Muscle layer of duodenum (tissue), 2 donors: Measurements from ENCODE around the gene GPD1.
A peak's percentile ranks its signal among the peaks of the same experiment; 100 is the strongest.

Experiments used
- H3K27ac ChIP-seq: one replicate; pipeline ENCODE4 v1.7.0; 2013; ENCODE audit warnings: mild to moderate bottlenecking, low read length
- H3K27me3 ChIP-seq: one replicate; pipeline ENCODE4 v1.7.0; 2013; ENCODE audit warnings: low read depth, mild to moderate bottlenecking, control low read depth, low read length
- H3K36me3 ChIP-seq, 2 donors: one replicate each; pipeline ENCODE4 v1.7.0; 2013; ENCODE audit warnings: low read length in 2 of 2, control low read depth in 1 of 2, mild to moderate bottlenecking in 1 of 2; ENCODE audit not compliant: insufficient read depth in 2 of 2, control insufficient read depth in 1 of 2
- H3K4me1 ChIP-seq, 2 donors: one replicate each; pipeline ENCODE4 v1.7.0; 2013; ENCODE audit warnings: low read length in 2 of 2, mild to moderate bottlenecking in 2 of 2, control low read depth in 1 of 2, moderate library complexity in 1 of 2; ENCODE audit not compliant: insufficient read depth in 2 of 2, control insufficient read depth in 1 of 2
- H3K4me3 ChIP-seq, 2 donors: one replicate each; pipeline ENCODE4 v1.7.0; 2013; ENCODE audit warnings: low read length in 2 of 2, low read depth in 1 of 2, mild to moderate bottlenecking in 1 of 2
- H3K9me3 ChIP-seq, 2 donors: one replicate each; pipeline ENCODE4 v1.7.0; 2013; ENCODE audit warnings: low read length in 2 of 2, control low read depth in 1 of 2, mild to moderate bottlenecking in 1 of 2; ENCODE audit not compliant: control insufficient read depth in 1 of 2
- donor health status: healthy.

The GPD1 gene

GRCh38 chr12:50061946-50062686 lies 41.7 kb upstream of the GPD1 start:
- H3K27ac ChIP-seq: no peak overlapping the region
- no peaks in the 10 kb centered on the region for H3K36me3 ChIP-seq
- H3K9me3 ChIP-seq: no peaks in the 10 kb centered on the region
- H3K4me3 ChIP-seq: no peak overlapping the region
- H3K27me3 ChIP-seq: peaks cover 6% of the 10 kb centered on the region
- H3K4me1 ChIP-seq: peaks cover 0 to 21% of the 10 kb centered on the region in 2 donors

GRCh38 chr12:50062728-50063460 lies 40.9 kb upstream of the GPD1 start:
- Histone ChIP-seq H3K27me3 (peaks cover 6% of the 10 kb centered on the region), H3K4me1 (peaks cover 0 to 19% of the 10 kb centered on the region in 2 donors), H3K36me3 (no peaks in the 10 kb centered on the region), H3K27ac (no peak overlapping the region), H3K4me3 (no peak overlapping the region), H3K9me3 (no peaks in the 10 kb centered on the region)

DNA sequence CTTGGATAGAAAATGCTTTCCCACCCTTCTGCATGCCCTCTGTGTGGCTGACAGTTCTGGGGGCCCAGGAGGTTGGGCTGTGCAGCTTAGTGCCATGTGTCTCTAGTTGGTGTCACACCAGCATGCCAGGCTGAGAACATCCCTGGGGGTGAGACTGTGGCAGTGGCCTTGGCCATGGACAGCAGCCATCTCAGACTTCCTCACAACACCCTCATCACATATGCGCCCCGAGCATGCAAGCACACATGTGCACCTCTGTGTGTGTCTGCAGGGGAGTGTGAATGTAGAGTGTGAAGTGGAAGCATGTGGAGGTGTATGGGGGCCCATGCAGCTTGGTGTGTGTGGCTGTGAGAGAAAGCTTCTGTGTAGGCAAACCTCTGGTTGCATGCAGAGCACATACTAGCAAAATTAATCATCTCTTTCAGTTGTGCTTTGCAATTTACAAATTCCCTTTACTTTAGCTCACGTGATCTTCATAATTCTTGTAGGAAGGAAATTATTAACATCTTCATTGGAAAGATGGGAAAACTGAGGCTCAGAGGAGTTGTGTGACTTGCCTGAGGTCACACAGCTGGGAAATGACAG lies 38.0 kb upstream of the GPD1 start:
- Histone ChIP-seq H3K9me3 (no peaks in the 10 kb centered on the region), H3K4me3 (no peak overlapping the region), H3K4me1 (peaks cover 0 to 18% of the 10 kb centered on the region in 2 donors), H3K27ac (peak overlapping the region; percentile 45), H3K27me3 (no peaks in the 10 kb centered on the region), H3K36me3 (no peaks in the 10 kb centered on the region)

DNA sequence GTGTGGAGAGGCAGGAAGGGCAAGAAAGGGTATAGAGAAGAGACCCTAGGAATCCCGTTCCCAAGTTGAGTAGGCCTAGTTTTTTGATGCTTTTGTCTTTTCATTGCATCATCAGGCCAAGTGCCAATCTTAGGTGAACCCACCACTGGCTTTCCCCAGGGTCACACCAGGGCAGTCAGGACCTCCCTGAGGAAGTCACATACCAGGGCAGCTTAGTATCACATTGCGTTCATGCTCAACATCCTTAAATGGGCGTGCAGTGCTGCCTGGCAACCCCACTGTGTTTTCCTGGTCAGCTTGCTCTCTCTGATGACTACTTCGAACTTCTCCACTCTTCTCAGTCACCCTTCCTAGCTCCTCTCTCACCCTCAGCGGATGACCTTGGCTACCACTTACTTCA lies 37.4 kb upstream of the GPD1 start:
- Histone ChIP-seq H3K4me1 (peaks cover 0 to 14% of the 10 kb centered on the region in 2 donors), H3K4me3 (no peak overlapping the region), H3K27me3 (no peaks in the 10 kb centered on the region), H3K36me3 (no peaks in the 10 kb centered on the region), H3K9me3 (no peaks in the 10 kb centered on the region), H3K27ac (peak overlapping the region; percentile 61)

GRCh38 chr12:50069069-50069468 lies 34.7 kb upstream of the GPD1 start:
- Histone ChIP-seq H3K27me3 (no peaks in the 10 kb centered on the region), H3K4me3 (no peak overlapping the region), H3K9me3 (no peaks in the 10 kb centered on the region), H3K4me1 (peaks cover 0 to 13% of the 10 kb centered on the region in 2 donors), H3K36me3 (no peaks in the 10 kb centered on the region), H3K27ac (no peak overlapping the region)

- no peak overlapping the region for H3K4me3 ChIP-seq
- H3K36me3 ChIP-seq: no peaks in the 10 kb centered on the region
- H3K9me3 ChIP-seq: no peaks in the 10 kb centered on the region
- H3K27ac ChIP-seq: no peak overlapping the region
- no peaks in the 10 kb centered on the region for H3K27me3 ChIP-seq
- peaks cover 0 to 13% of the 10 kb centered on the region in 2 donors for H3K4me1 ChIP-seq
These were observed 34.3 kb upstream of the GPD1 start for GRCh38 chr12:50069539-50069938.

DNA sequence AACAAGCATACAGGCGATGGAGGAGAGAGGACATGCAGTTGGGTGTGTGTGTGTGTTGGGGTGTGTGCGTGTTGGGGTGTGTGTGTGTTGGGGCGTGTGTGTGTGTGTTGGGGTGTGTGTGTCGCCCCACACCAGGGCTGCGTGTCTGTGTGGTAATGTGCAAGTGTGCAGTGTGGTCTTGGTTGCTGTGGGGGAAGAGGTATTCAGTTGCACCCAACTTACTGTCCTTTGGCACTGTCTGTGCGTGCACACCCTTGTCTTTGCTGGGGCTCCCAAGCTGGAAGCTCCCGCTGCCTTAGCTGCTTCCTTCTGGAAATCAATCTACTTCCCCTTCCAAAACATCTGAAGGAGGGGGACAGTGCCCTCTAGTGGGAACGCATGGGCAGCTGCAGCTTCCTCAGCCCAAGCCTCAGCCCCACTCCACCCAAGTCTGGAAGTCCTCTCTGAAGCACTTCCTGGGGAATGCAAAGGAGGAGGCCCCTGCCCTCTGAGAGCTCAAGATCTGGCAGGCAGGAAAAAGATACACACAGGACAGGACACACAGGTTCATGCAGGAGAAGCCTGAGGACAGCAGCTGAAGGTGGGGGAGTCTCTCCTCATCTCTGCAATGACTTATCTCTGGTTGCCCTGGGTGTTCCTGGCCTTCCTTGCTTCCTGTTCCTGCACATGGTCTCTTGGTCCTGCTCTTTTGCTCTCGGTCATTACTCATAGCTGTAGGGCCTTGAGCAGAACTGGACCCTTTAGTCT lies 33.3 kb upstream of the GPD1 start:
- Histone ChIP-seq H3K27me3 (no peaks in the 10 kb centered on the region), H3K36me3 (no peaks in the 10 kb centered on the region), H3K27ac (no peak overlapping the region), H3K4me1 (peaks cover 0 to 13% of the 10 kb centered on the region in 2 donors), H3K9me3 (no peaks in the 10 kb centered on the region), H3K4me3 (no peak overlapping the region)

GRCh38 chr12:50072198-50072907 lies 31.5 kb upstream of the GPD1 start:
- H3K4me1 ChIP-seq: peaks cover 0 to 9% of the 10 kb centered on the region in 2 donors
- no peaks in the 10 kb centered on the region for H3K9me3 ChIP-seq
- H3K27me3 ChIP-seq: no peaks in the 10 kb centered on the region
- H3K27ac ChIP-seq: no peak overlapping the region
- no peaks in the 10 kb centered on the region for H3K36me3 ChIP-seq
- no peak overlapping the region for H3K4me3 ChIP-seq

- no peaks in the 10 kb centered on the region for H3K27me3 ChIP-seq
- H3K36me3 ChIP-seq: no peaks in the 10 kb centered on the region
- H3K27ac ChIP-seq: no peak overlapping the region
- no peaks in the 10 kb centered on the region for H3K9me3 ChIP-seq
- H3K4me3 ChIP-seq: no peak overlapping the region
- H3K4me1 ChIP-seq: peaks cover 0 to 9% of the 10 kb centered on the region in 2 donors
These were observed 30.6 kb upstream of the GPD1 start for GRCh38 chr12:50073206-50073605.

DNA sequence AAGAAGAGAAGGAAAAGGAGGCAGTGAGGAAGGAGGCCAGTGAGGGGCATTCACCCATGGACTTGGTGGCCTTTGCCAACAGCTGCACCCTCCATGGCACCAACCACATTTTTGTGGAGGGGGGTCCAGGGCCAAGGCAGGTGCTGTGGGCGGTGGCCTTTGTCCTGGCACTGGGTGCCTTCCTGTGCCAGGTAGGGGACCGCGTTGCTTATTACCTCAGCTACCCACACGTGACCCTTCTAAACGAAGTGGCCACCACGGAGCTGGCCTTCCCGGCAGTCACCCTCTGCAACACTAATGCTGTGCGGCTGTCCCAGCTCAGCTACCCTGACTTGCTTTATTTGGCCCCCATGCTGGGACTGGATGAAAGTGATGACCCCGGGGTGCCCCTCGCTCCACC lies 30.1 kb upstream of the GPD1 start:
- Histone ChIP-seq H3K9me3 (no peaks in the 10 kb centered on the region), H3K27ac (no peak overlapping the region), H3K4me3 (no peak overlapping the region), H3K4me1 (peaks cover 0 to 9% of the 10 kb centered on the region in 2 donors), H3K36me3 (peaks cover 0 to under 1% of the 10 kb centered on the region in 2 donors), H3K27me3 (no peaks in the 10 kb centered on the region)
